ENCODE measurements around the gene CLIP1. TPM values are rescaled to one million over a fixed set of nuclear protein-coding genes. Genes with fewer than 3 reads are reported as not detected.
A peak's percentile ranks its signal among the peaks of the same experiment; 100 is the strongest.

CLIP1 gene
- total and polyA plus RNA-seq, 2 of the 4 experiments (the other 2 are of a cell fraction), result 38.0 to 54.8 TPM

- peak overlapping the region; percentile 88 for H2BK5ac ChIP-seq (ENCODE audit: low read depth, low read length, poor library complexity, severe bottlenecking)
- no peak overlapping the region for H2AFZ ChIP-seq (replicated peaks; ENCODE audit: low read length, poor library complexity)
- DNase-seq, result peak; percentile 91
- no peaks in the 10 kb centered on the region for H3K27me3 ChIP-seq (ENCODE audit: control insufficient read depth, insufficient read depth, low read length)
- H2AK9ac ChIP-seq (replicated peaks; ENCODE audit: low read depth, low read length, poor library complexity), result peak overlapping the region; percentile 13
- H3K27ac ChIP-seq (ENCODE audit: insufficient read depth, low read length), result peak overlapping the region; percentile 93
- peaks cover 37% of the 10 kb centered on the region for H3K36me3 ChIP-seq (ENCODE audit: control insufficient read depth, insufficient read depth, low read length)
- no peaks in the 10 kb centered on the region for H3K9me3 ChIP-seq (ENCODE audit: control insufficient read depth, insufficient read depth, low read length)
- ChIA-PET CTCF (interaction anchor here (0.6 to 2.0 kb wide), 2 partner anchors 8 to 18 kb away, joined by 3 to 6 read pairs; no protein-coding TSS in a partner anchor), POLR2A (ENCODE audit: unreplicated experiment) (no interaction called here)
- ATAC-seq (ENCODE audit: low read depth), result peak; percentile 82
- H3K9ac ChIP-seq (ENCODE audit: low read depth, low read length), result peak overlapping the region; percentile 34; the same call in 1 of the 2 replicates
- H3K4me3 ChIP-seq (ENCODE audit: insufficient read depth, low read depth, low read length), result no peak overlapping the region
- peaks cover 11 to 54% of the 10 kb centered on the region in 2 experiments; a peak in 3 of 4 replicates for H3K79me1 ChIP-seq (ENCODE audit: low read depth in 1 of 2, low read length in 2 of 2)
- peak overlapping the region; percentile 63 for H3K14ac ChIP-seq (replicated peaks; ENCODE audit: low read depth, low read length)
- WGBS, 2 experiments (ENCODE audit: extremely low coverage in 2 of 2, insufficient read length in 1 of 2), result 100% methylated on average over 1 of the region's 8 CpGs; no CpG with 5 or more reads in 1 of the 2 experiments
- peak overlapping the region; percentile 75; the same call in 1 of the 2 replicates for H3K18ac ChIP-seq (ENCODE audit: low read depth, low read length)
- H3K56ac ChIP-seq (ENCODE audit: extremely low read depth, insufficient read depth, low read length), result peak overlapping the region; percentile 31
- peak overlapping the region; percentile 24; the same call in 1 of the 3 replicates for H2BK15ac ChIP-seq (ENCODE audit: low read depth, low read length)
- peak overlapping the region; percentile 63 for H2BK120ac ChIP-seq (ENCODE audit: low read depth, low read length)
- H4K20me1 ChIP-seq (ENCODE audit: insufficient read depth, low read length), result peaks cover 12% of the 10 kb centered on the region
- dilution Hi-C loops (cut with HindIII; ENCODE audit: low sequenced_read_pairs, unreplicated experiment), result no loop called here
- H4K5ac ChIP-seq (ENCODE audit: low read depth, low read length), result peak overlapping the region; percentile 55; the same call in 1 of the 2 replicates
- H3K23ac ChIP-seq (ENCODE audit: low read depth, low read length), result peak overlapping the region; percentile 83
- H4K8ac ChIP-seq (ENCODE audit: low read depth in 2 of 2, low read length in 2 of 2), result peak overlapping the region; percentile 46 to 85; a peak in 3 of 4 replicates
- BruUV-seq (replicated peaks), result no TSS peak
- H3K4me1 ChIP-seq (ENCODE audit: control insufficient read depth, insufficient read depth, low read length), result peaks cover 14% of the 10 kb centered on the region
- peak overlapping the region; percentile 40; the same call in 1 of the 2 replicates for H2BK20ac ChIP-seq (ENCODE audit: low read depth, low read length)
- peaks cover 20% of the 10 kb centered on the region for H3K9me1 ChIP-seq (ENCODE audit: insufficient read depth, low read length)
- H4K91ac ChIP-seq (ENCODE audit: insufficient read depth, low read depth, low read length), result peak overlapping the region; percentile 54; the same call in 1 of the 2 replicates
- in situ Hi-C loops (cut with MboI; ENCODE audit: low sequenced_read_pairs), result no loop called here
- peak overlapping the region; percentile 51 for H3K4me2 ChIP-seq (ENCODE audit: low read depth, low read length)
- intact Hi-C loops (cut with micrococcal nuclease), result no loop called here
- 0 out of 2 replicates have a peak, but pooled peaks have one; percentile 26 for TF ChIP-seq FOS (IDR thresholded peaks at IDR 0.05; ENCODE audit: low read depth, low read length)
- no peak for TF ChIP-seq MXI1 (IDR thresholded peaks at IDR 0.05; ENCODE audit: borderline replicate concordance, low read depth, low read length)
- TF ChIP-seq RAD21 (IDR thresholded peaks at IDR 0.05; ENCODE audit: low read length), result no peak
- TF ChIP-seq CEBPB (IDR thresholded peaks at IDR 0.05; ENCODE audit: low read depth, low read length), result peak; percentile 67
- H3K4ac ChIP-seq (ENCODE audit: low read depth, low read length), result peak overlapping the region; percentile 81
- peak overlapping the region; percentile 98 for H2AK5ac ChIP-seq (ENCODE audit: low read depth, low read length)
Observed at GRCh38 chr12:122318607-122319605, 103.6 kb downstream of the CLIP1 start.

Measured in IMR-90 (cell line).